Endothelial cell of umbilical vein (primary cell): ENCODE data around the gene POLR3GL.

Experiments used
- CTCF ChIP-seq, 2 donors: IDR thresholded peaks; 1 replicate in 1 of 2; 2 replicates in 1 of 2; pipeline ENCODE4 v1.5.1; 2011; ENCODE audit warnings: low read length in 2 of 2, mild to moderate bottlenecking in 2 of 2, moderate library complexity in 2 of 2, control low read depth in 1 of 2, inconsistent platforms in 1 of 2, low read depth in 1 of 2; ENCODE audit not compliant: insufficient read depth in 1 of 2; ENCODE audit errors: extremely low read depth in 1 of 2
- EZH2 ChIP-seq: IDR thresholded peaks from 2 replicates; pipeline ENCODE4 v1.6.1; 2012; ENCODE audit warnings: borderline replicate concordance, low read depth, mild to moderate bottlenecking, moderate library complexity, low read length, inconsistent platforms; ENCODE audit not compliant: severe bottlenecking
- GATA2 ChIP-seq: IDR thresholded peaks from 2 replicates; pipeline ENCODE4 v1.7.0; 2011; ENCODE audit warnings: low read depth, mild to moderate bottlenecking, moderate library complexity, mixed read lengths, low read length; ENCODE audit not compliant: insufficient read length, insufficient read depth
- JUN ChIP-seq: IDR thresholded peaks from 2 replicates; pipeline ENCODE4 v1.6.1; 2011; ENCODE audit warnings: borderline replicate concordance, low read depth; ENCODE audit not compliant: insufficient read length, insufficient read depth
- MYC ChIP-seq: IDR thresholded peaks from one replicate; pipeline ENCODE4 v1.6.1; 2011; ENCODE audit warnings: mild to moderate bottlenecking, low read depth, low read length
- POLR2A ChIP-seq: IDR thresholded peaks from 2 replicates; pipeline ENCODE4 v1.6.1; 2012; ENCODE audit warnings: low read depth, mild to moderate bottlenecking, control low read depth, low read length
- POLR2AphosphoS5 ChIP-seq: IDR thresholded peaks from 2 replicates; pipeline ENCODE4 v1.6.1; 2012; ENCODE audit warnings: low read depth, mild to moderate bottlenecking, control low read depth, low read length, moderate library complexity; ENCODE audit not compliant: insufficient read depth

GRCh38 chr1:145995148-145995881 is 30.8 kb downstream of the POLR3GL start:
- TF ChIP-seq CTCF (IDR thresholded peaks at IDR 0.05; ENCODE audit: extremely low read depth in 1 of 2, insufficient read depth in 1 of 2, low read depth in 1 of 2, low read length in 2 of 2) (no peak), POLR2A (no peak), EZH2 (no peak), POLR2AphosphoS5 (no peak), MYC (no peak), GATA2 (no peak), JUN (no peak)
